ENCODE data around the gene FAIM2. TPM values are rescaled to one million over a fixed set of nuclear protein-coding genes. Genes with fewer than 3 reads are reported as not detected.

FAIM2 gene
- total RNA-seq, 2 experiments from 2014 or later: 0.53 to 0.91 TPM

- intact Hi-C loops (cut with DNase I, micrococcal nuclease): loop anchor here (5.0 kb wide), 2 partner anchors 79 to 169 kb away; no protein-coding TSS in a partner anchor
- Mint-ChIP-seq H3K27me3 (no peaks in the 10 kb centered on the region), H3K4me1 (peaks cover 19% of the 10 kb centered on the region), H3K36me3 (ENCODE audit: low read depth) (no peaks in the 10 kb centered on the region), H3K9me3 (ENCODE audit: low read depth) (no peaks in the 10 kb centered on the region), H3K4me3 (no peak overlapping the region), H3K27ac (peak overlapping the region; percentile 95)
- ChIA-PET POLR2A (interaction anchor here (0.6 to 1.4 kb wide), 3 partner anchors 66 to 254 kb away, joined by 3 read pairs; no protein-coding TSS in a partner anchor), CTCF (interaction anchor here (0.5 to 4.1 kb wide), 52 partner anchors 8 to 1887 kb away, joined by 3 to 74 read pairs (median 5); partner anchors contain the start of genes COX14, RACGAP1 and TMBIM6)
- ATAC-seq: no peak
- DNase-seq: no peak
These were observed 42.4 kb upstream of the FAIM2 start for GRCh38 chr12:49946086-49946485.

DNA sequence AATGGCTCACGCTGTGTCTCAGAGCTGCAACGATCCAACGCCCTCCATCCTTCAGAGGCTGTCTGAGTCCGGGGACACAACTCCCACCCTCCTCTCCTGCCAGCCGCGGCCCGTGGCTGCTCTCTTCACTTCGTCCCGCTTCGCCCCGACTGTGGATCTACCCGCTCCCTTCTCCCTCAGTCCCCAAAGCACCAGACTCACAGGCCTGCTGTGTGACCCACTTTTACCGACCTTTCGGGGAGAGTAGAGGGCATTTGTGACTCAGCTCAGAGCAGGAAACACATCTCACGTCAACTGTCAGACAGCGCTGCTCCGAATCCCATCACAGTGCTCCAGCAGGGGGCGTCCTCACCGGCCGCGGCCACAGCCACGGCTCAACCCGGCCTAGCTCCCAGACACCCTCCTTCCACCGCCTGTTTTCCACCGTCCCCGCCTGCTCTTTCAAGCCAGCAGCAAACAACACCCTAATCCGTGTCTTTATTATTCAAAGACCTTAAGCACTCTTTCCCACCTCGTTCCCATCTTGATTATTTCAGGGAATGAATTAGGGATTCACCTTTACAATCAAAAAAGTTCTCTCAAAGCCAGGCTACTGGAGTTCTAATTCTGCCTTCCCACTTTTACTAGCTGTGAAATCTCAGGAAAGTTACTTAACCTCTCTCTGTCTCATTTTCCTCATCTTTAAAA is 41.8 kb upstream of the FAIM2 start:
- ATAC-seq (peak; percentile 100), DNase-seq (peak; percentile 94)
- ChIA-PET POLR2A (interaction anchor here (0.6 to 1.4 kb wide), 5 partner anchors 67 to 387 kb away, joined by 3 read pairs; partner anchors contain the start of gene BCDIN3D), CTCF (interaction anchor here (0.5 to 4.1 kb wide), 60 partner anchors 8 to 1887 kb away, joined by 3 to 74 read pairs (median 4); partner anchors contain the start of genes COX14, RACGAP1 and TMBIM6)
- Mint-ChIP-seq H3K27me3 (no peaks in the 10 kb centered on the region), H3K9me3 (ENCODE audit: low read depth) (no peaks in the 10 kb centered on the region), H3K27ac (peak overlapping the region; percentile 95), H3K4me3 (peak overlapping the region; percentile 74), H3K36me3 (ENCODE audit: low read depth) (no peaks in the 10 kb centered on the region), H3K4me1 (peaks cover 19% of the 10 kb centered on the region)
- intact Hi-C loops (cut with DNase I, micrococcal nuclease): loop anchor here (1.0 to 5.0 kb wide), 4 partner anchors 22 to 168 kb away; no protein-coding TSS in a partner anchor

- H3K4me1 Mint-ChIP-seq: peaks cover 19% of the 10 kb centered on the region
- intact Hi-C loops (cut with DNase I, micrococcal nuclease): loop anchor here (1.0 to 5.0 kb wide), 4 partner anchors 23 to 167 kb away; no protein-coding TSS in a partner anchor
- no peaks in the 10 kb centered on the region for H3K27me3 Mint-ChIP-seq
- ATAC-seq (no peak), DNase-seq (no peak)
- peak overlapping the region; percentile 59 for H3K27ac Mint-ChIP-seq
- H3K9me3 Mint-ChIP-seq (ENCODE audit: low read depth): no peaks in the 10 kb centered on the region
- H3K4me3 Mint-ChIP-seq: peak overlapping the region; percentile 74
- ChIA-PET CTCF (interaction anchor here (0.7 to 4.1 kb wide), 16 partner anchors 9 to 446 kb away, joined by 3 to 74 read pairs (median 6); no protein-coding TSS in a partner anchor), POLR2A (no interaction called here)
- H3K36me3 Mint-ChIP-seq (ENCODE audit: low read depth): no peaks in the 10 kb centered on the region
These were observed 41.0 kb upstream of the FAIM2 start for GRCh38 chr12:49944718-49945117.

DNA sequence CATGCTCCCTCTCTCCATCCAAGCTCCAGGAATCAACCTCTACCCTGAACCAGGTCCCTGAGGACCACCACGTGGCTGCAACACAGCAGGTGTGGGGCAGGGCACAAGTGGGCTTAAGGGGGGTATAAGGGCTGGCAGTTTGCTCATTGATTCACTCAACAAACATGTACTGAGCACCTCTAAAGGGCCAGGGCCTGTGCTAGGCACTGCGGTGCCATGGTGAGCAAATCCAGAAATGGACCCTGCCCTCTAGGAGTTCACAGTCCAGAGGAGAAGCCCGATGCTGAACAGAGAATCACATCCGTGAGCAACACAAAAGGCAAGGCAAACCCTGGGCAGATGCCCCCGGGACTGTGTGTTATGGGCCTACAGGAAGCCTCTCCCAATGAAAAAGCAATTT is 40.3 kb upstream of the FAIM2 start:
- Mint-ChIP-seq H3K27ac (no peak overlapping the region), H3K4me3 (no peak overlapping the region), H3K9me3 (ENCODE audit: low read depth) (no peaks in the 10 kb centered on the region), H3K27me3 (no peaks in the 10 kb centered on the region), H3K4me1 (peaks cover 19% of the 10 kb centered on the region), H3K36me3 (ENCODE audit: low read depth) (no peaks in the 10 kb centered on the region)
- intact Hi-C loops (cut with DNase I, micrococcal nuclease): no loop called here
- DNase-seq (no peak), ATAC-seq (no peak)
- POLR2A ChIA-PET: no interaction called here
- CTCF ChIA-PET: interaction anchor here (0.6 to 1.3 kb wide), 2 partner anchors 13 to 82 kb away, joined by 3 to 6 read pairs; no protein-coding TSS in a partner anchor

- intact Hi-C loops (cut with DNase I, micrococcal nuclease): no loop called here
- Mint-ChIP-seq H3K4me3 (no peak overlapping the region), H3K9me3 (ENCODE audit: low read depth) (no peaks in the 10 kb centered on the region), H3K27ac (no peak overlapping the region), H3K4me1 (peaks cover 19% of the 10 kb centered on the region), H3K36me3 (ENCODE audit: low read depth) (no peaks in the 10 kb centered on the region), H3K27me3 (no peaks in the 10 kb centered on the region)
- no peak for DNase-seq
- CTCF ChIA-PET: interaction anchor here (1.0 to 1.5 kb wide), 3 partner anchors 9 to 25 kb away, joined by 3 to 6 read pairs (median 4); no protein-coding TSS in a partner anchor
- no peak for ATAC-seq
- POLR2A ChIA-PET: no interaction called here
These were observed 39.9 kb upstream of the FAIM2 start for GRCh38 chr12:49943625-49943960.

DNA sequence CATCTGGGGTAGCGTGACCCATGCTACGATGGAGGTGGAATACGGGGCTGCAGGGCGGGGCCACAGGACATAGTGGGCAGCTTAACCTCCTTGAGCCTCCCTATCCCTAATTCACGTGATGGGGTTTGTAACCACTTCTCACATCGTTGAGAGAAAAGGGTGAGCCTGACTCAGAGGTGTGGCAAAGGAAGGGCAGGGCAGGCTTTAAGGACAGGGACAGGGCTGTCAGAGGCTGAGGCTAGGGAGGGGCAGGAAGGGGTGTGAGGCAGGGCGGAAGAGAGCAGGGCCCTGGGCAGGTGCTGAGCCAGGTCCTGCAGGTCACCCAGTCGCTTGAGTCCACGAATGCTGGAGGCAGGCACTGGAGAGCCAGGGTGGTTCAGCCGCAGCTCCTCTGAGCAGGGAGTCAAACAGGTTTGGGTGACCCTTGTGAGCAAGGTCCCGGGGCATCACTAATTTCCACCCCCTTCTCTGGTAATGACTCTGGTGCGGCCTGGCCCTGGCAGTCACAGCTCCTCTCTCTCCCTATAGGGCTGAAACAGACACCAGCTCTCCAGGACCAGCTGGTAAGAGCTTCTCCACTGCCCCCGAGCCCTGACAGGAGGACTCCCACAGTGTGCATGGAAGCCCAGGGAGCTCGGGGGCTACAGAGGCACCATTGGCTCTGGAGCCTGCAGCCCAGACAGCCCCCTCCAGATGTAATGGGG is 39.4 kb upstream of the FAIM2 start:
- H3K9me3 Mint-ChIP-seq (ENCODE audit: low read depth): no peaks in the 10 kb centered on the region
- no peak overlapping the region for H3K4me3 Mint-ChIP-seq
- CTCF ChIA-PET: interaction anchor here (1.0 to 1.5 kb wide), 4 partner anchors 8 to 76 kb away, joined by 3 to 6 read pairs (median 4); no protein-coding TSS in a partner anchor
- no peak overlapping the region for H3K27ac Mint-ChIP-seq
- no peaks in the 10 kb centered on the region for H3K27me3 Mint-ChIP-seq
- peaks cover 19% of the 10 kb centered on the region for H3K4me1 Mint-ChIP-seq
- DNase-seq (no peak), ATAC-seq (no peak)
- intact Hi-C loops (cut with DNase I, micrococcal nuclease): no loop called here
- H3K36me3 Mint-ChIP-seq (ENCODE audit: low read depth): no peaks in the 10 kb centered on the region
- POLR2A ChIA-PET: no interaction called here

DNA sequence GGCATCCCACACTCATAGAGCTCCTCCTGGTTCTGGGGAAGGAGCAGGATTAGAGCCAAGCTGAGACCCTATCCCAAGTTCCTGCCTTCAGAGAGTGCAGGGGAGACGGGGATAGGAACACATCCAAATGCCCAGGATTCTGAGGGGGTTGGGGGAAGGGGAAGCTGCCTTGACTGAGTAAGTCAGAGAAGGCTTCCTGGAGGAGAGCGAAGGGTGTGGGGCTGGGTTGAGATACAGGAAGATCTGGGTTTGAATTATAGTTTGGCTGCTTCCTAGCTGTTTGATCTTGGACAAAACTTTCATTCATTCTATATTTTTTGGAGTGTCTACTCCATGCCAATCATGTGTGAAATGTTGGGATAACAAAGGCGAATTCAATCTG is 38.8 kb upstream of the FAIM2 start:
- Mint-ChIP-seq H3K4me3 (no peak overlapping the region), H3K27me3 (no peaks in the 10 kb centered on the region), H3K36me3 (ENCODE audit: low read depth) (no peaks in the 10 kb centered on the region), H3K27ac (no peak overlapping the region), H3K4me1 (peaks cover 19% of the 10 kb centered on the region), H3K9me3 (ENCODE audit: low read depth) (no peaks in the 10 kb centered on the region)
- ChIA-PET POLR2A (no interaction called here), CTCF (interaction anchor here (1.2 to 1.5 kb wide), 4 partner anchors 8 to 76 kb away, joined by 3 to 6 read pairs (median 4); no protein-coding TSS in a partner anchor)
- intact Hi-C loops (cut with DNase I, micrococcal nuclease): no loop called here
- DNase-seq: no peak
- ATAC-seq: no peak

DNA sequence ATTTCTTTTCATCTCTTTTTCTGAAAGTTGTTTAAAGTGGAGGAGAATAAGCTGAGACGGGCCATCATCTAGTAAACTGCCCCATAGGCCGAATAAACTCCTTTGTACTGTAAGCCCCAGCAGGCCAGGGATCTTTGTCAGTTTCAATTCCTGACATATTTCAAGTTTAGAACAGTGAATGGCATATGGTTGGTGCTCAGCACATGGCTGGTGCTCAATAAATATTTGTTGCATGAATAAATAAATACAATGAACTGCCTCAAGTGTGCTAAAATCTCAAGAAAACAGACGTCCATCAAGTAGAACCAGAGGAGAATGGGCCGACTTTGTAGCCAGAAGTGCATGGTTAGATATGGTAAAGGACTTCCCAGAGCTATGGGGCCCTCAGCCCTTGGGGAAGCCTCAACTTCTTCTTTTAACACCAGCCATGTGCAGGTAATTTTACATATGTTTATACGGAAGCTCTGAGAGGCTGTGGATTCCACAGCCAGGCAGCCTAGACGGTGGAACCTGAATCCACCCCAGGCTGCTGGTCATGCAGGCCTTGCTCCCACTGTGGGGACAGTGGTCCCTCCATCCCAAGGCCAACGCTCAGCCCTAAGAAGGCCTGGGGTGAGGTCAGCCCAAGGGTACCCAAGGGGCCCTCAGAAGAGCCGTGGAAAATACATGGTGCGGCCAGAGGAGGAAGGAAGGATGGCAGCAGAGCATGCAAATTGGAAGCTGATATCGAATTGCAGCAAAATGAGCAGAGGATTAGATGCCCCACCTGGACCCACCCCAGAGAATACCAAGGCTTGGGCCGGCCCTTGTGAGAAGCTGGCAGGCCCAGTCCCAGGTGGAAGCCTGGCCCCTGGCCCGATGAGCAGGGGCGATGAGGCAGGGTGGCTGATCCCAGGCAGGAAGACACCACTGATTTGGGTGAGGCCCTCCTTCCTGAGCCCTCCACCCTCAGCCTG is 38.1 kb upstream of the FAIM2 start:
- ChIA-PET POLR2A (no interaction called here), CTCF (interaction anchor here (1.2 to 1.5 kb wide), 3 partner anchors 7 to 75 kb away, joined by 3 to 4 read pairs (median 4); no protein-coding TSS in a partner anchor)
- intact Hi-C loops (cut with DNase I, micrococcal nuclease): no loop called here
- no peaks in the 10 kb centered on the region for H3K27me3 Mint-ChIP-seq
- no peak overlapping the region for H3K27ac Mint-ChIP-seq
- H3K4me1 Mint-ChIP-seq: peaks cover 19% of the 10 kb centered on the region
- no peaks in the 10 kb centered on the region for H3K36me3 Mint-ChIP-seq (ENCODE audit: low read depth)
- DNase-seq: no peak
- no peaks in the 10 kb centered on the region for H3K9me3 Mint-ChIP-seq (ENCODE audit: low read depth)
- ATAC-seq: no peak
- H3K4me3 Mint-ChIP-seq: no peak overlapping the region

- no peak for DNase-seq
- no peak overlapping the region for H3K27ac Mint-ChIP-seq
- H3K9me3 Mint-ChIP-seq (ENCODE audit: low read depth): no peaks in the 10 kb centered on the region
- no peak overlapping the region for H3K4me3 Mint-ChIP-seq
- ChIA-PET POLR2A (no interaction called here), CTCF (interaction anchor here (0.9 to 1.1 kb wide), 2 partner anchors 98 to 100 kb away, joined by 3 to 4 read pairs; no protein-coding TSS in a partner anchor)
- no peaks in the 10 kb centered on the region for H3K36me3 Mint-ChIP-seq (ENCODE audit: low read depth)
- intact Hi-C loops (cut with DNase I, micrococcal nuclease): no loop called here
- ATAC-seq: no peak
- H3K27me3 Mint-ChIP-seq: no peaks in the 10 kb centered on the region
- H3K4me1 Mint-ChIP-seq: peaks cover 3% of the 10 kb centered on the region
These were observed 36.0 kb upstream of the FAIM2 start for GRCh38 chr12:49939707-49940106.

GRCh38 chr12:49939307-49939706 is 35.6 kb upstream of the FAIM2 start:
- intact Hi-C loops (cut with DNase I, micrococcal nuclease): no loop called here
- DNase-seq (no peak), ATAC-seq (no peak)
- no peak overlapping the region for H3K4me3 Mint-ChIP-seq
- no peaks in the 10 kb centered on the region for H3K27me3 Mint-ChIP-seq
- H3K27ac Mint-ChIP-seq: no peak overlapping the region
- peaks cover under 1% of the 10 kb centered on the region for H3K4me1 Mint-ChIP-seq
- H3K36me3 Mint-ChIP-seq (ENCODE audit: low read depth): no peaks in the 10 kb centered on the region
- POLR2A ChIA-PET: no interaction called here
- CTCF ChIA-PET: interaction anchor here (0.9 to 1.1 kb wide), 2 partner anchors 98 to 100 kb away, joined by 3 to 4 read pairs; no protein-coding TSS in a partner anchor
- no peaks in the 10 kb centered on the region for H3K9me3 Mint-ChIP-seq (ENCODE audit: low read depth)
